Activated T-helper 2 cell treated with anti-CD3 and anti-CD28 coated beads, Interferon-gamma antibody, Interleukin-2, Interleukin-4, amounts not matched to agents 10 μg/mL and 5 μg/mL and 100 μg/mL, durations not matched to agents 14 hours and 24 hours and 36 hours (primary cell): ENCODE results near the gene PNMA8B. TPM values are rescaled to one million over a fixed set of nuclear protein-coding genes. Genes with fewer than 3 reads are reported as not detected.
"Not testable (repeated sequence)": the region's sequence is repeated elsewhere in the genome, so short reads cannot be mapped to it uniquely, and the experiment has no call there.

Source experiments
- DNase-seq: peaks from one replicate; pipeline ENCODE4 v3.0.0; 2021; ENCODE audit warnings: low spot score
- H3K27ac Mint-ChIP-seq: one replicate; pipeline ENCODE4 v1.8.0; 2021; ENCODE audit warnings: mixed read lengths
- H3K27me3 Mint-ChIP-seq: one replicate; pipeline ENCODE4 v1.8.0; 2021; ENCODE audit warnings: low read depth, mixed read lengths
- H3K36me3 Mint-ChIP-seq: one replicate; pipeline ENCODE4 v1.8.0; 2021; ENCODE audit warnings: low read depth, mixed read lengths
- H3K4me1 Mint-ChIP-seq: one replicate; pipeline ENCODE4 v1.8.0; 2021; ENCODE audit warnings: low read depth, mixed read lengths
- H3K4me3 Mint-ChIP-seq: one replicate; pipeline ENCODE4 v1.8.0; 2021; ENCODE audit warnings: low read depth, mild to moderate bottlenecking, moderate library complexity, mixed read lengths
- H3K9me3 Mint-ChIP-seq: one replicate; pipeline ENCODE4 v1.8.0; 2021; ENCODE audit warnings: mixed read lengths
- intact Hi-C: fragments of 100-400 bp; cut with micrococcal nuclease; formaldehyde crosslinking; loops from one replicate; pipeline ENCODE4 v1.15.1; 2023
- total RNA-seq: library from RNA; stranded (reverse); gene quantifications from 2 replicates; pipeline ENCODE4 v1.2.3, GENCODE V29; 2022

The PNMA8B gene
- total RNA-seq, 1 donor from 2014 or later: not detected

DNA sequence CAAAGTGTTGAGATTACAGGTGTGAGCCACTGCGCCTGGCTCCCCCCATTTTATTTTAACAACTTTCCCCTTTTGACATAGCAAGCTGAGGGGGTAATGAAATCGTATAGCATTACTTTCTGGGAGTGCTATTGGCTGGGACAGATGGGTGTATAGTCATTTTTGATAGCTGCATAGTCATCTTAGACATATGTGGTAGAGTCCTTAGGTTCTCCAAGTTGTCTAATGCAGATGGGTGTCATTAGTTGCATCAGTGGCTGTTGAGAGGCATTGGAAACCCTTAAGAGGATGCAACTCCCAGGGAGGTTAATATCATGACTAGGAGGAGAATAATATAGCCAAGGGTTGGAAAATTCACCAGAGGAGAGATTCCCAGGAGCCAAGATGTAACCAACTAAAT lies 28.6 kb upstream of the PNMA8B start:
- Mint-ChIP-seq H3K36me3 (peaks cover 18% of the 10 kb centered on the region), H3K27ac (no peak overlapping the region), H3K4me3 (no peak overlapping the region), H3K4me1 (peaks cover 34% of the 10 kb centered on the region), H3K27me3 (no peaks in the 10 kb centered on the region), H3K9me3 (peaks cover 30% of the 10 kb centered on the region)
- DNase-seq: no peak
- intact Hi-C loops: no loop called here

DNA sequence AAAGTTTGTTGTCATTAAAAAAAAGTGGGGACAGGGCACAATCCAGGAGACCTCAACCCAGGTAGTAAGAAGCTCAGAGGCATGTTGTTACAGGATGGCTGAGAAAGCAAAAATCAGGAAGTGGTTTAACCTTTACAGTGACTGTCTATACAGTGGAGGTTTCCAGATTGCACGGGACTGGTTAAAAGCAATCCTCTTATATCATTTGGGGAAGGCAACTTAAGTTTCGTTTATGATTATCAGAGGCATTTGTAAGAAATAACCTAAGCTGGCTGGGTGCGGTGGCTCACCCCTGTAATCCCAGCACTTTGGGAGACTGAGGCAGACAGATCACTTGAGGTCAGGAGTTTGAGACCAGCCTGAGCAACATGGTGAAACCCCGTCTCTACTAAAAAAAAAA lies 27.3 kb upstream of the PNMA8B start:
- Mint-ChIP-seq H3K9me3 (peaks cover 30% of the 10 kb centered on the region), H3K4me3 (peak overlapping the region; percentile 24), H3K4me1 (peaks cover 31% of the 10 kb centered on the region), H3K27ac (peak overlapping the region; percentile 76), H3K36me3 (peaks cover 18% of the 10 kb centered on the region)
- H3K27me3 Mint-ChIP-seq, intact Hi-C loops: not testable (repeated sequence)
- peak; percentile 35 for DNase-seq

DNA sequence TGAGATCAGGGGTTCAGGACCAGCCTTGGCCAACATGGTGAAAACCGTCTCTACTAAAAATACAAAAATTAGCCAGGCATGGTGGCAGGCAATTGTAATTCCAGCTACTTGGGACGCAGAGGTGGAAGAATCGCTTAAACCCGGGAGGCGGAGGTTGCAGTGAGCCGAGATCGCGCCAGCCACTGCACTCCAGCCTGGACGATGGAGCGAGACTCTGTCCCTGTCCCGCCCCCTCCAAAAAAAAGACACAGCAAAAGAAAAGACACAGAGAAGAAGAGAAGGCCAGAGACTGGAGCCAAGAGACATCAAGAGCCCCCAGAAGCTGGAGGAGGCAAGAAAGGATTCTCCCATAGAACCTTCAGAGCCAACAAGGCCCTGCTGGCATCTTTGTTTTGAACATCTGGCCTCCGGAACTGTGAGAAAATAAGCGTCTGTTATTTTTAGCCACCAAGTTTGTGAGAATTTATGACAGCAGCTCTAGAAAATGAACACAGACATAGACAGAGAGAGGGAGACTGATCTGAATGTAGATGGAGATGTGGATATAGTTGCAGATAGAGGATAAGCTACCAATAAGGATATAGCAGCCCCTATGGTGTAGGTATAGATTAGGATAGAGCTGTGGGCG lies 25.7 kb upstream of the PNMA8B start:
- Mint-ChIP-seq H3K9me3 (peaks cover 30% of the 10 kb centered on the region), H3K36me3 (peaks cover 18% of the 10 kb centered on the region), H3K27ac (peak overlapping the region; percentile 26), H3K27me3 (no peaks in the 10 kb centered on the region), H3K4me1 (peaks cover 31% of the 10 kb centered on the region), H3K4me3 (no peak overlapping the region)
- DNase-seq: no peak
- intact Hi-C loops: no loop called here

DNA sequence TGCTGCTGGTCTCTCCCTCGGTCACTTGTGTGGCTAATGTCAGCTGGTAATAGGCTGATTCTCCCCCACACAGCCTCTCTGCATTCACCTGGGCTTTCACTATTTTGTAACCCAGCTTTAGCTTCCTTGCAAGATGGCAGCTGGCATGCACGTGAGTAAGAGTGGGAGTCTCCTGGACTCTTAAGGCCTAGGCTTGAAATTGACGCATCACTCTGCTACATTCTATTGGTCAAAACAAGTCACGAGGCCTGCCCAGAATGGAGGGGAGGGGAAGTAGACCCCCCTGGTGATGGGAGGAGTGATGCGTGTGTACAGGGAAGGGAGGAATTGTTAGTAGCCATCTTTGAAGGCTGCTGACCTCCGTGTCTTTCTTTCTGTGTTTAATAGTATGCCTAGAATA lies 24.9 kb upstream of the PNMA8B start:
- Mint-ChIP-seq H3K27ac (no peak overlapping the region), H3K4me1 (peaks cover 33% of the 10 kb centered on the region), H3K36me3 (peaks cover 18% of the 10 kb centered on the region), H3K4me3 (no peak overlapping the region), H3K27me3 (no peaks in the 10 kb centered on the region), H3K9me3 (peaks cover 25% of the 10 kb centered on the region)
- intact Hi-C loops: no loop called here
- no peak for DNase-seq

DNA sequence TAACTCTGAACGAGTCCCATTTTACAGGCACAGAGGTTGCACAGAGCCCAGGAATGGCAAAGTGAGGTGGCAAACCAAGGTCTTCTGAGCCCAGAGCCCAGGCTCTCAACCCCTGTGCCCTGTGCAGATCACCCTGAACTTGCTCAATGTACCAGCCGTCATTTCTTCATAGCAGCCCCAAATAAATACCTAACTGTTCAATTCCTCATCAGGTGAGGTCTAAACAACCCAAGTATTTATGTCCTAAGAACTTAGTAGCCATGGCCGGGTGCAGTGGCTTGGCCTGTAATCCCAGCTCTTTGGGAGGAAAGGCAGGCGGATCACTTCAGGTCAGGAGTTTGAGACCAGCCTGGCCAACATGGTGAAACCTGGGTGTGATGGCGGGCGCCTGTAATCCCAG lies 21.8 kb upstream of the PNMA8B start:
- Mint-ChIP-seq H3K9me3 (no peaks in the 10 kb centered on the region), H3K27me3 (peaks cover 11% of the 10 kb centered on the region), H3K27ac (no peak overlapping the region), H3K36me3 (no peaks in the 10 kb centered on the region), H3K4me1 (peaks cover 32% of the 10 kb centered on the region), H3K4me3 (no peak overlapping the region)
- intact Hi-C loops: no loop called here
- DNase-seq: no peak

DNA sequence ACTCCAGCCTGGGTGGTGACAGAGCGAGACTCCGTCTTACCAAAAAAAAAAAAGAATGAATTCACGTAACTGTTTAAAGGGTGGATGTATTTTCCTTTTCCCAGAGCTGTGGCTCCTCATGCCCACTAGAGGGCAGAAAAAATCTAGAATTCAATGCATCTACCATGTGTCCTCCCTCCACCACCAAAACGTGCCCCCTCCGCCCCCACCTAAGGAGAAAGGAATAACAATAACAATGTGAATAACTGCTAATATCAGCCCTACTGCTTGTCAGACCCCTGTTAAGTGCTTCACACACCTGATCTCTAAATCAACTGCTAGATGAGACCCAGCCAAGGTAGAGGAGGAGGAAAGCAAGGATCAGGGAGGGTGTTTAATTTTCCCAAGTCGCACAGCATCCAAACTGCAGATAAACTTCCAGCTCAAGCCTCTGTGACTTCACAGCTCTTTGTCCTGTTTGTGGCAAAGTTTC lies 20.2 kb upstream of the PNMA8B start:
- peaks cover 25% of the 10 kb centered on the region for H3K4me1 Mint-ChIP-seq
- no peak for DNase-seq
- H3K27me3 Mint-ChIP-seq: peaks cover 22% of the 10 kb centered on the region
- intact Hi-C loops: loop anchor here (1.0 kb wide), 1 partner anchor 26 kb away; no protein-coding TSS in a partner anchor
- H3K9me3 Mint-ChIP-seq: no peaks in the 10 kb centered on the region
- no peak overlapping the region for H3K27ac Mint-ChIP-seq
- no peaks in the 10 kb centered on the region for H3K36me3 Mint-ChIP-seq
- no peak overlapping the region for H3K4me3 Mint-ChIP-seq

DNA sequence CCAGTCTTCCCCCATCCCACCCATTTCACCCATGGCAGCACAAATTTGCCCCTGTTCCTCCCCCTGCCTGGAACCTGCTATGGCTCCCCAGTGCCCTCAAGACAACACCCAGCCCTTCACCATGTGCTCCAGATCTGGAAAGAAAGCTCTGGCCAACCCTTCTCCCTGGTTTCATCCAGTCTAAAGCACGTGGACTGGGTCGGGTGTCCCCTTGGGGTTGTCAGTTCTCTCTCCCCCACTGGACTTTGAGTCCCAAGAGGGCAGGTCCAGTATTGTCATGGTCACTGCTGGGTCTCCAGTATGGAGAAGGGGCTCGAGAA lies 19.6 kb upstream of the PNMA8B start:
- Mint-ChIP-seq H3K27me3 (peaks cover 24% of the 10 kb centered on the region), H3K36me3 (no peaks in the 10 kb centered on the region), H3K4me1 (peaks cover 20% of the 10 kb centered on the region), H3K9me3 (no peaks in the 10 kb centered on the region), H3K27ac (no peak overlapping the region), H3K4me3 (no peak overlapping the region)
- no peak for DNase-seq
- intact Hi-C loops: no loop called here

DNA sequence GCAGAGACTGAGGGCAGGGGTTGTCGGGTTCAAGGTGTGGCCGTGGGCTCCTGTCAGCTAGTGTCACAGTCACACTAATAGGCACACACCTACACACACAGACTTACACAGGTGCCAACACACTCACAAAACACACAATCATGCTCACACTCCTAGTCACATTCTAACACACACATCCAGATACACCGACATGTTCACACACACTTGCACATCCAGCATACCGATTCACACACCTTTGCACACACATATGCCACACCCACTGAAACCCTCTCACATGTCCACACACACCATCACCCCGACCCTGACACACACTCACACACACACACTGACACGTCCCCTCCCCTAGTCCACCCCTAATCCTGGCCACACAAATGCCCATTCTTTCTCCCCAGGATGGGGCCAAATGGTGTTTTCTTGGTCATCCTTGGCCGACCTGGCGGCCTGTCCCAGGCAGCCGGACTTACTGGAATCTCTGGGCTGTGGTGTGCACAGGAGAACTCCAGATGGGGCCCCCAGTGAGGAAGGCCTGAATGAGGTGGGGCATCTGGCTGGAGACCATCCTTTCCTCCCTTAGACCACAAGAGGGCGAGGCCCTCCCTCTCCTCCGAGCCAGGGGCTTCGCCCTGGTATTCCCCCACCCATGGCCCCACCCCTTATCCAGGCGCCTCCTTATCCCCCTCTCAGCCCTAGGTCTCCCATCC lies 19.1 kb upstream of the PNMA8B start:
- intact Hi-C loops: no loop called here
- Mint-ChIP-seq H3K4me1 (peaks cover 17% of the 10 kb centered on the region), H3K4me3 (no peak overlapping the region), H3K27me3 (peaks cover 24% of the 10 kb centered on the region), H3K27ac (no peak overlapping the region), H3K9me3 (no peaks in the 10 kb centered on the region), H3K36me3 (no peaks in the 10 kb centered on the region)
- DNase-seq: no peak

DNA sequence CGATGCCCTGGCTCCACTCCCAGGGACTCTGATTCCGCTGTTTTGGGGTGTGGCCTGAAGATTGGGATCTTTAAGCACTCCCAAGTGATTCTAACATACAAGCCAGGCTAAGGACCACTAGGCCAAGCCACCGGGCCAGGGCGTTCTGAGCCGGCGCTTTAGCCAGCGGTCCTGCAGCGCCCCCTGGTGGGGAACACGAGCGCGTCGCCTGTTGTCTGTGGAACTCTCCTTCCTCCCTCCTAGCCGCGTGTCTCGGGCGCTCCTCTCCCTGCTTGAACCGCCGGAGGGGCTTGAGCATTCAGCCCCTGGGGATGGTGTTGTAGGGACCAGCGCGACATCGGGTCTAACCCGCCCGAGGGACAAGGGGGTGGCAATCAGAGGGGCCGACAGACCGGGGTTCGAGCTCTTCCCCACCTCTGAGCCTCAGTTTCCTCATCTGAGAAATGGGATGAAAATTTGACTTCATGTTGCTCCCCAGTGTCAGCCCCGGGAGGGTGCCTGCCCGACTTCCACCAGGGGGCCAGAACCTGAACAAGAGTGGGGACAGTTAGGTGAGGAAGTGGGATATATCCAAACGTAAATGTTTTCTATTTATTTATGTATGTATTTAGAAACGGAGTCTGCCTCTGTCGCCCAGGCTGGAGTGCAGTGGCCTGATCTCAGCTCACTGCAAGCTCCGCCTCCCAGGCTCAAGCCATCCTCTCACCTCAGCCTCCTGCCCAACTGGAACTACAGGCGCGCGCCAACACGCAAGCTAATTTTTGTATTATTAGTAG lies 18.0 kb upstream of the PNMA8B start:
- Mint-ChIP-seq H3K9me3 (no peaks in the 10 kb centered on the region), H3K36me3 (no peaks in the 10 kb centered on the region), H3K27me3 (peaks cover 24% of the 10 kb centered on the region), H3K4me1 (peaks cover 13% of the 10 kb centered on the region), H3K27ac (no peak overlapping the region), H3K4me3 (no peak overlapping the region)
- intact Hi-C loops: loop anchor here (2.0 kb wide), 2 partner anchors 111 to 119 kb away; no protein-coding TSS in a partner anchor
- peak; percentile 67 for DNase-seq

DNA sequence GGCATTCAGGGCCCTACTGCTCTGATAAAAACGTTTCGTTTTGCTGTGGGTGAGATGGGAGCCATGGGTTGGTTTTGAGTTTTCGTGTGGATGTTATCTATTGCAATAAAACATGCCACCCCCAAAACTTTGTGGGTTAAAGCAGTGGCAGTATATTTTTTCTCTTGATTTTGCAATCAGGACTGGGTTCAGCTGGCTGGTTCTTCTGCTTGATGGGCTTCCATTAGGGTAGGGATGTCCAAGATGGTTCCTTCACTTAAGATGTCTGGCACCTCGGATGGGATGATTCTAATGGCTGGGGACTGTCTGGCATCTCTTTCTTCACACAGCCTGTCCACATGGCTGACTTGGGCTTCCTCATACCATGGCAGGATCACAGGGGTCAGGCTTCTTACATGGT lies 15.6 kb upstream of the PNMA8B start:
- no peak overlapping the region for H3K4me3 Mint-ChIP-seq
- peaks cover 28% of the 10 kb centered on the region for H3K27me3 Mint-ChIP-seq
- H3K4me1 Mint-ChIP-seq: peaks cover 13% of the 10 kb centered on the region
- intact Hi-C loops: no loop called here
- H3K27ac Mint-ChIP-seq: no peak overlapping the region
- no peak for DNase-seq
- H3K9me3 Mint-ChIP-seq: no peaks in the 10 kb centered on the region
- no peaks in the 10 kb centered on the region for H3K36me3 Mint-ChIP-seq

DNA sequence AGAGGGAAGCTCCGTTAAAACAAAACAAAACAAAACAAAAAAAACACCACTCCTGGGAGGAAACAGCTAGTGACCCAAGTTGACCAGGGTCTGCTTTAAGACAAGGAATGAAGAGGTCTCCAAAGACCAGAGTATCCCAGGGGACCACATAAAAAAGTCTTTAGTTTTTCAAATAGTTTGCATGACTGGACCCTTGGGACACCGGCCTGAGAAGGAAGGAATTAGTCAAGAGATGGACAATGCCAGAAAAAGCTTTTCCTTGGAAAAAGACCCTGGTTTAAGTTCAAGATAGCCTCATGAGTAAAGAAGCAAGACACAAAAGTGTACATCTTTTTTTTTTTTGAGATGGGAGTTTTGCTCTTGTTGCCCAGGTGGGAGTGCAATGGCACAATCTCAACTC lies 12.5 kb upstream of the PNMA8B start:
- Mint-ChIP-seq H3K4me3 (no peak overlapping the region), H3K36me3 (no peaks in the 10 kb centered on the region), H3K27me3 (peaks cover 24% of the 10 kb centered on the region), H3K4me1 (peaks cover under 1% of the 10 kb centered on the region), H3K9me3 (no peaks in the 10 kb centered on the region), H3K27ac (no peak overlapping the region)
- DNase-seq: no peak
- intact Hi-C loops: no loop called here

DNA sequence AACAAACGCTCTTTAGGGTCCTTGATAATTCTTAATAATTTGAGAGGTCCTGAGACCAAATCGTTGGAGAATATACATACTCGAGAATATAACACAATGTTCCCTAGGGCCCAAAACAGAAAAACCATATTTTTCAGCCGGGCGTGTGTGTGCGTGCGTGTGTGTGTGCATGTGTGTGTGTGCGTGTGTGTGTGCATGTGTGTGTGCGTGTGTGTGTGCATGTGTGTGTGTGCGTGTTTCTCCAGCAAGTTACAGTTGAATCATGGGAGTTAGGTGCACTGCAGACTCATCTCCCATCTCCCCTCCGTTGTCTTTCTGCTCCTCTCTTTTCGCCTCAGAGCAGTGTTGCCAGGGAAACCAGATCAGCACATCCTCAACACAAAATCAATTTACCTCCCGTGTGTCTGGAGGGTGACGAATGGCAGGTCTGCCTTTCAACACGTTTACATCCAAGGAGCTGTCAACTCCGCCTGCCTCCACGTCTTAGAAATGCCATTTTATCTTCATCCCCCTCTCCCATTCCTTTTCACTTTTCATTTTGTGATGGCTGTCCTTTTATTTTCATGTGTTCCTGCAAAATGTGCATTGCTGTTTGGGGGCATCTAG lies 8.3 kb upstream of the PNMA8B start:
- no peak overlapping the region for H3K4me3 Mint-ChIP-seq
- intact Hi-C loops: no loop called here
- H3K9me3 Mint-ChIP-seq: no peaks in the 10 kb centered on the region
- no peak overlapping the region for H3K27ac Mint-ChIP-seq
- no peak for DNase-seq
- H3K27me3 Mint-ChIP-seq: peaks cover 26% of the 10 kb centered on the region
- H3K4me1 Mint-ChIP-seq: no peaks in the 10 kb centered on the region
- no peaks in the 10 kb centered on the region for H3K36me3 Mint-ChIP-seq

DNA sequence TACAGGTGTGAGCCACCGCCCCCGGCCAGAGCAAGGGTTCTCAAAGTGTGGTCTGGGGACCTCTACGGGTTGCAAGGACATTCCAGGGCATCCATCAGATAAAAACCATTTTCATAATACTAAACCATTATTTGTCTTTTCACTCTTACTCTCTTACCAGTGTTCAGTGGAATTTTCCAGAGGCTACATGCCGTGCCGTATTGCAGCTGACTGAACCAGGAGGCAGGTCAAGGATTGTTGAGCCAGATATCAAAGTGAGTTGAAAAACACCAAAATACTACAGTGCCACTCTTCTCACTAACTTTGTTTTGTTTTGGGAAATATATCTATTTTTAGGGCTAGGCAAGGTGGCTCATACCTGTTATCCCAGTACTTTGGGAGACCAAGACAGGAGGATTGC lies 7.2 kb upstream of the PNMA8B start:
- Mint-ChIP-seq H3K9me3 (no peaks in the 10 kb centered on the region), H3K27ac (no peak overlapping the region), H3K4me3 (no peak overlapping the region), H3K27me3 (peaks cover 31% of the 10 kb centered on the region), H3K36me3 (no peaks in the 10 kb centered on the region), H3K4me1 (no peaks in the 10 kb centered on the region)
- DNase-seq: no peak
- intact Hi-C loops: no loop called here
